ENCODE measurements around the gene TTC39B. TPM values are rescaled to one million over a fixed set of nuclear protein-coding genes. Genes with fewer than 3 reads are reported as not detected.
A peak's percentile ranks its signal among the peaks of the same experiment; 100 is the strongest.

TTC39B gene
- 1 to 10 TPM; 2.0 to 2.3 TPM for total RNA-seq

- no peaks in the 10 kb centered on the region for H3K27me3 ChIP-seq
- peak in 1 of 2 donors; percentile 44 for TF ChIP-seq CTCF (IDR thresholded peaks at IDR 0.05)
- H3K27ac ChIP-seq: peak within 1 kb of the TSS; percentile 78 to 87
- H3K4me1 ChIP-seq: peaks cover 0 to 13% of the 10 kb centered on the region in 2 donors
- peak; percentile 90 for DNase-seq (ENCODE audit: low spot score)
- peak within 1 kb of the TSS; percentile 74 to 82 for H3K4me3 ChIP-seq
- H3K36me3 ChIP-seq: no peaks in the 10 kb centered on the region
- no peaks in the 10 kb centered on the region for H3K9me3 ChIP-seq
These were observed at the start of gene TTC39B for GRCh38 chr9:15306757-15307522. Gene TTC39B, minus strand, starts transcription at chr9:15307216. Its CDS starts 91 bp downstream, at chr9:15307125.

DNA sequence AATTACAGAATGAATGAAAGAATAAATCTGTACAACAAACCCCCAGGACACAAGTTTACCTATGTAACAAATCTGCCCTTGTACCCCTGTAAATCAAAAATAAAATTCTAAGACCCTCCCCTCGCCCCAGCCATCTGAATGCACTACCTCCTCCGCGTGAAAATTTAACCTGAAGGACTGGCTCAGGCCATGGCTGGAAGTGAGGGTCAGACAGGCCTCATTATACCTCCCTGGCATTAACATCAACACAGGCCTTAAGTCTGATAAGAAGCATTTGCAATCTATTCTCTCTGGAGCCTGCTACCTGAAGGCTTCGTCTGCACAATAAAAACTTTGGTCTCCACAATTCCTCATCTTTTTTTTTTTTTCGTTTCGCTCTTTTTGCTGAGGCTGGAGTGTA, 48.7 kb upstream of the TTC39B start:
- Histone ChIP-seq H3K27ac (no peak overlapping the region), H3K4me3 (no peak overlapping the region), H3K9me3 (no peaks in the 10 kb centered on the region), H3K4me1 (no peaks in the 10 kb centered on the region), H3K27me3 (no peaks in the 10 kb centered on the region), H3K36me3 (no peaks in the 10 kb centered on the region)
- no peak for TF ChIP-seq CTCF (IDR thresholded peaks at IDR 0.05)
- no peak for DNase-seq (ENCODE audit: low spot score)

- DNase-seq (ENCODE audit: low spot score): no peak
- no peaks in the 10 kb centered on the region for H3K36me3 ChIP-seq
- TF ChIP-seq CTCF (IDR thresholded peaks at IDR 0.05): no peak
These were observed 47.7 kb upstream of the TTC39B start for GRCh38 chr9:15354713-15355112.

GRCh38 chr9:15353892-15354291, 46.9 kb upstream of the TTC39B start:
- Histone ChIP-seq H3K4me1 (no peaks in the 10 kb centered on the region), H3K9me3 (no peaks in the 10 kb centered on the region), H3K4me3 (no peak overlapping the region), H3K36me3 (no peaks in the 10 kb centered on the region), H3K27me3 (no peaks in the 10 kb centered on the region), H3K27ac (no peak overlapping the region)
- no peak for DNase-seq (ENCODE audit: low spot score)
- TF ChIP-seq CTCF (IDR thresholded peaks at IDR 0.05): no peak

More at GRCh38 chr9:15354713-15355112, 47.7 kb upstream of the TTC39B start:
- Histone ChIP-seq H3K4me3 (no peak overlapping the region), H3K27ac (no peak overlapping the region), H3K9me3 (no peaks in the 10 kb centered on the region), H3K27me3 (no peaks in the 10 kb centered on the region), H3K4me1 (no peaks in the 10 kb centered on the region)

DNA sequence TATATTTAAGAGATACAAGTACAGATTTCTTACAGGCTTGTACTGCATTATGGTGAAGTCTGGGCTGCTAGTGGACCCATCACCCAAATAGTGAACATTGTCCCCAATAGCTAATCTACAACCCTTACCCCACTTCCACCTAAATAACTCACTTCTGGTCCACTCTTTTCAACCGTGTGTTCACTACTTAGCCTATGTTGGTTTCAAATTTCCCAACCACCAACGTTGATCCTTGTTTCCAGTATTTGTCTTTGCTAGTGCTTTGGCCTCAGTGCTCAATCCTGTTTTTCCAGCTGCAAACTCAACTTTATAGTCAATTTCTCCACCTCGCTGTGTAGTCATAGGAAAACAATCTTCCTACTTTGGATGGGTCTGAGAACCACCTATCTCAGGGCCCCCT, 45.3 kb upstream of the TTC39B start:
- no peak overlapping the region for H3K27ac ChIP-seq
- no peaks in the 10 kb centered on the region for H3K27me3 ChIP-seq
- no peak overlapping the region for H3K4me3 ChIP-seq
- no peak for TF ChIP-seq CTCF (IDR thresholded peaks at IDR 0.05)
- no peaks in the 10 kb centered on the region for H3K9me3 ChIP-seq
- no peak for DNase-seq (ENCODE audit: low spot score)
- no peaks in the 10 kb centered on the region for H3K36me3 ChIP-seq
- no peaks in the 10 kb centered on the region for H3K4me1 ChIP-seq
